KG1 (cell line): ENCODE measurements around the gene SMIM15.
"Not testable (repeated sequence)": the region's sequence is repeated elsewhere in the genome, so short reads cannot be mapped to it uniquely, and the experiment has no call there.

Experiments
- DNase-seq: peaks from one replicate; lab custom pipeline; 2025; lab: John Stamatoyannopoulos, UW

The SMIM15 gene

GRCh38 chr5:61162010-61162831 lies at the start of gene SMIM15:
Gene SMIM15, minus strand, starts transcription at chr5:61162468. Its CDS starts 2,297 bp downstream, at chr5:61160171.
- peak; percentile 79 for DNase-seq

- no peak for DNase-seq
Observed at GRCh38 chr5:61207884-61208283, 45.6 kb upstream of the SMIM15 start.

GRCh38 chr5:61205013-61205412 lies 42.7 kb upstream of the SMIM15 start:
- DNase-seq = no peak

GRCh38 chr5:61202213-61202612 lies 39.9 kb upstream of the SMIM15 start:
- DNase-seq = no peak

- no peak for DNase-seq
Observed at GRCh38 chr5:61200582-61201155, 38.4 kb upstream of the SMIM15 start.

- no peak for DNase-seq
Observed at GRCh38 chr5:61198606-61199005, 36.3 kb upstream of the SMIM15 start.

GRCh38 chr5:61187826-61188225 lies 25.6 kb upstream of the SMIM15 start:
- DNase-seq = not testable (repeated sequence)

GRCh38 chr5:61187352-61187751 lies 25.1 kb upstream of the SMIM15 start:
- not testable (repeated sequence) for DNase-seq

GRCh38 chr5:61186634-61187033 lies 24.4 kb upstream of the SMIM15 start:
- DNase-seq = no peak

GRCh38 chr5:61184708-61185107 lies 22.4 kb upstream of the SMIM15 start:
- DNase-seq = no peak

- no peak for DNase-seq
Observed at GRCh38 chr5:61183538-61183937, 21.3 kb upstream of the SMIM15 start.

- DNase-seq = no peak
Observed at GRCh38 chr5:61182449-61182848, 20.2 kb upstream of the SMIM15 start.

GRCh38 chr5:61180886-61181285 lies 18.6 kb upstream of the SMIM15 start:
- DNase-seq = no peak

GRCh38 chr5:61178702-61179101 lies 16.4 kb upstream of the SMIM15 start:
- DNase-seq = no peak

- DNase-seq = no peak
Observed at GRCh38 chr5:61177716-61178115, 15.4 kb upstream of the SMIM15 start.

- DNase-seq = no peak
Observed at GRCh38 chr5:61177070-61177469, 14.8 kb upstream of the SMIM15 start.

GRCh38 chr5:61176631-61177030 lies 14.4 kb upstream of the SMIM15 start:
- DNase-seq = no peak

- DNase-seq = no peak
Observed at GRCh38 chr5:61171479-61171878, 9.2 kb upstream of the SMIM15 start.

GRCh38 chr5:61168951-61169350 lies 6.7 kb upstream of the SMIM15 start:
- DNase-seq = no peak

GRCh38 chr5:61167382-61167781 lies 5.1 kb upstream of the SMIM15 start:
- DNase-seq = no peak

- DNase-seq = no peak
Observed at GRCh38 chr5:61163905-61164304, 1.6 kb upstream of the SMIM15 start.

- no peak for DNase-seq
Observed at GRCh38 chr5:61162832-61163567, 732 bp upstream of the SMIM15 start.

- DNase-seq = no peak
Observed at GRCh38 chr5:61160497-61160896, 1.8 kb downstream of the SMIM15 start.
